ENCODE results near the gene CCDC187. TPM values are rescaled to one million over a fixed set of nuclear protein-coding genes. Genes with fewer than 3 reads are reported as not detected.

Gene CCDC187
- total and polyA plus RNA-seq, 2 of the 4 experiments (the other 2 are of a cell fraction): not detected

DNA sequence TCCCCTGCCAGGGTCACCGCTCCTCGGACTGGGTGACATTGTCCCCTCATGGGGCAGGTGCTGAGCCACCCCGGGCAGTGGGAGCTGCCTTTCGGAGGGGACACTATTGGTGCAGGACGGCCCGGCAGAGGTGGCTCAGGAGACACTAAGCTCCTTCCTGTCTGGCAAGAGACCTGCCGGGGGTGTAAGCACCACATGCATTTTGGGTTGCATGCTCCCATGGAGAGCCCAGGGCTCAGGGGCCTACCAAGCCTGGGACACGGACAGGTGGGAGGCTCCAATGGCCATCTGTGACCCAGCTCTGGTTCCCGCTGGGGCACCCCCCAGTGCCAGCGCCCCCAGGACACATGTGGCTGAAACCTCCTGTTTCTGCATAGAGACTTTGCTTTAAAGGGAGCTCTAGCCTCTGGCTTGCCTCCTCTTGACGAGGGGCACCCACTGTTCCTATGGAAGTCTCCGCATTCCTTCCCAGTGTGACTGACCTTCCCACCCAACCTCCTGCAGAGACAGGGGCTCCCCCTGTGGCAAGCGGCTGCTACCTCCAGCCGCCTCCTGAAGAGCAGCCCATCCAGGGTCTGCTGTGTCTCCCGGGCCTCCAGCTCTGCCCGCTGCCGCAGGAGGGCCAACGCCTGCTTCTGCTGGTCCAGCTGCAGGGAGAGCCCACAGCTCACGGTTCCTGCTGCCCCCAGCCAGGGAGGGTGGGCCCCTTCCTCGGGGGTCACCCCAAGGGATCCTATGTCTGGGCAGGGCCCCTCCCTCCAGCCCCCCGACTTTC lies 28.1 kb downstream of the CCDC187 start:
- no peak overlapping the region for H2BK20ac ChIP-seq (ENCODE audit: low read depth, low read length)
- H3K79me1 ChIP-seq (ENCODE audit: low read depth in 1 of 2, low read length in 2 of 2): no peaks in the 10 kb centered on the region
- no peak overlapping the region for H4K91ac ChIP-seq (ENCODE audit: insufficient read depth, low read depth, low read length)
- H2AFZ ChIP-seq (replicated peaks; ENCODE audit: low read length, poor library complexity): no peak overlapping the region
- TF ChIP-seq RFX5 (IDR thresholded peaks at IDR 0.05; ENCODE audit: low read depth, low read length) (no peak), SMC3 (IDR thresholded peaks at IDR 0.05; ENCODE audit: low read depth, low read length) (no peak), RAD21 (IDR thresholded peaks at IDR 0.05; ENCODE audit: low read length) (no peak), CEBPB (IDR thresholded peaks at IDR 0.05; ENCODE audit: low read depth, low read length) (no peak), MXI1 (IDR thresholded peaks at IDR 0.05; ENCODE audit: borderline replicate concordance, low read depth, low read length) (no peak), FOS (IDR thresholded peaks at IDR 0.05; ENCODE audit: low read depth, low read length) (no peak), MAZ (IDR thresholded peaks at IDR 0.05; ENCODE audit: borderline replicate concordance, low read depth, low read length) (no peak), POLR2A (IDR thresholded peaks at IDR 0.05; ENCODE audit: low read depth, low read length) (no peak), NFE2L2 (IDR thresholded peaks at IDR 0.05; ENCODE audit: low read depth, low read length) (no peak)
- TF ChIP-seq, protein P1, sequence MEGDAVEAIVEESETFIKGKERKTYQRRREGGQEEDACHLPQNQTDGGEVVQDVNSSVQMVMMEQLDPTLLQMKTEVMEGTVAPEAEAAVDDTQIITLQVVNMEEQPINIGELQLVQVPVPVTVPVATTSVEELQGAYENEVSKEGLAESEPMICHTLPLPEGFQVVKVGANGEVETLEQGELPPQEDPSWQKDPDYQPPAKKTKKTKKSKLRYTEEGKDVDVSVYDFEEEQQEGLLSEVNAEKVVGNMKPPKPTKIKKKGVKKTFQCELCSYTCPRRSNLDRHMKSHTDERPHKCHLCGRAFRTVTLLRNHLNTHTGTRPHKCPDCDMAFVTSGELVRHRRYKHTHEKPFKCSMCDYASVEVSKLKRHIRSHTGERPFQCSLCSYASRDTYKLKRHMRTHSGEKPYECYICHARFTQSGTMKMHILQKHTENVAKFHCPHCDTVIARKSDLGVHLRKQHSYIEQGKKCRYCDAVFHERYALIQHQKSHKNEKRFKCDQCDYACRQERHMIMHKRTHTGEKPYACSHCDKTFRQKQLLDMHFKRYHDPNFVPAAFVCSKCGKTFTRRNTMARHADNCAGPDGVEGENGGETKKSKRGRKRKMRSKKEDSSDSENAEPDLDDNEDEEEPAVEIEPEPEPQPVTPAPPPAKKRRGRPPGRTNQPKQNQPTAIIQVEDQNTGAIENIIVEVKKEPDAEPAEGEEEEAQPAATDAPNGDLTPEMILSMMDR (conservative IDR thresholded peaks at IDR 0.05; ENCODE audit: low read depth, low read length): no peak
- TF ChIP-seq, protein P2, sequence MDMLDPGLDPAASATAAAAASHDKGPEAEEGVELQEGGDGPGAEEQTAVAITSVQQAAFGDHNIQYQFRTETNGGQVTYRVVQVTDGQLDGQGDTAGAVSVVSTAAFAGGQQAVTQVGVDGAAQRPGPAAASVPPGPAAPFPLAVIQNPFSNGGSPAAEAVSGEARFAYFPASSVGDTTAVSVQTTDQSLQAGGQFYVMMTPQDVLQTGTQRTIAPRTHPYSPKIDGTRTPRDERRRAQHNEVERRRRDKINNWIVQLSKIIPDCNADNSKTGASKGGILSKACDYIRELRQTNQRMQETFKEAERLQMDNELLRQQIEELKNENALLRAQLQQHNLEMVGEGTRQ (IDR thresholded peaks at IDR 0.05; ENCODE audit: low read depth, low read length): no peak
- no peak overlapping the region for H3K4me3 ChIP-seq (ENCODE audit: insufficient read depth, low read depth, low read length)
- no peak overlapping the region for H3K4me2 ChIP-seq (ENCODE audit: low read depth, low read length)
- H3K27me3 ChIP-seq (ENCODE audit: control insufficient read depth, insufficient read depth, low read length): peaks cover 57% of the 10 kb centered on the region
- no peak overlapping the region for H3K27ac ChIP-seq (ENCODE audit: insufficient read depth, low read length)
- no peak overlapping the region for H4K5ac ChIP-seq (ENCODE audit: low read depth, low read length)
- no peak overlapping the region for H3K14ac ChIP-seq (replicated peaks; ENCODE audit: low read depth, low read length)
- ChIA-PET CTCF (interaction anchor here (0.5 kb wide), 1 partner anchor 30 kb away, joined by 3 read pairs; no protein-coding TSS in a partner anchor), POLR2A (ENCODE audit: unreplicated experiment) (interaction anchor here (0.6 kb wide), 1 partner anchor 58 kb away, joined by 3 read pairs; no protein-coding TSS in a partner anchor)
- no peak for ATAC-seq (ENCODE audit: low read depth)
- H2BK5ac ChIP-seq (ENCODE audit: low read depth, low read length, poor library complexity, severe bottlenecking): no peak overlapping the region
- no peak overlapping the region for H3K9ac ChIP-seq (ENCODE audit: low read depth, low read length)
- no peaks in the 10 kb centered on the region for H4K20me1 ChIP-seq (ENCODE audit: insufficient read depth, low read length)
- no peaks in the 10 kb centered on the region for H3K4me1 ChIP-seq (ENCODE audit: control insufficient read depth, insufficient read depth, low read length)
- dilution Hi-C loops (cut with HindIII; ENCODE audit: low sequenced_read_pairs, unreplicated experiment) (no loop called here), in situ Hi-C loops (cut with MboI; ENCODE audit: low sequenced_read_pairs) (loop anchor here (10.0 kb wide), 1 partner anchor 111 kb away; no protein-coding TSS in a partner anchor), intact Hi-C loops (cut with micrococcal nuclease) (no loop called here)
- H3K18ac ChIP-seq (ENCODE audit: low read depth, low read length): no peak overlapping the region
- no peak for DNase-seq
- H3K4ac ChIP-seq (ENCODE audit: low read depth, low read length): no peak overlapping the region
- no peak overlapping the region for H4K8ac ChIP-seq (ENCODE audit: low read depth in 2 of 2, low read length in 2 of 2)
- no peak overlapping the region for H2AK5ac ChIP-seq (ENCODE audit: low read depth, low read length)
- no TSS peak for BruUV-seq (replicated peaks)
- H3K9me1 ChIP-seq (ENCODE audit: insufficient read depth, low read length): no peaks in the 10 kb centered on the region
- H2BK15ac ChIP-seq (ENCODE audit: low read depth, low read length): no peak overlapping the region
- no peak overlapping the region for H2AK9ac ChIP-seq (replicated peaks; ENCODE audit: low read depth, low read length, poor library complexity)
- no peak overlapping the region for H3K23ac ChIP-seq (ENCODE audit: low read depth, low read length)
- H2BK120ac ChIP-seq (ENCODE audit: low read depth, low read length): no peak overlapping the region
- H3K36me3 ChIP-seq (ENCODE audit: control insufficient read depth, insufficient read depth, low read length): no peaks in the 10 kb centered on the region
- no peak overlapping the region for H3K56ac ChIP-seq (ENCODE audit: extremely low read depth, insufficient read depth, low read length)
- peaks cover 4% of the 10 kb centered on the region for H3K9me3 ChIP-seq (ENCODE audit: control insufficient read depth, insufficient read depth, low read length)
- WGBS, 2 experiments (ENCODE audit: extremely low coverage in 2 of 2, insufficient read length in 1 of 2): 45% methylated on average over 14 of the region's 21 CpGs; no CpG with 5 or more reads in 1 of the 2 experiments
